IPS-18c (cell line): Measurements from ENCODE around the gene TOP2A.
"Not testable (repeated sequence)": the region's sequence is repeated elsewhere in the genome, so short reads cannot be mapped to it uniquely, and the experiment has no call there.

Experiments used
- H3K4me3 ChIP-seq: 2 replicates; pipeline ENCODE4 v1.7.0; 2013; ENCODE audit warnings: low read depth, mild to moderate bottlenecking, low read length, moderate library complexity; ENCODE audit not compliant: insufficient read depth
- H3K9me3 ChIP-seq: one replicate; pipeline ENCODE4 v1.6.1; 2013; ENCODE audit warnings: mild to moderate bottlenecking, low read length, moderate library complexity; ENCODE audit not compliant: control insufficient read depth, insufficient read depth

Gene TOP2A

GRCh38 chr17:40437095-40437732, 19.5 kb upstream of the TOP2A start:
- Histone ChIP-seq H3K9me3 (no peaks in the 10 kb centered on the region), H3K4me3 (no peak overlapping the region)

GRCh38 chr17:40436636-40437035, 18.9 kb upstream of the TOP2A start:
- H3K4me3 ChIP-seq: no peak overlapping the region

GRCh38 chr17:40433551-40434415, 16.1 kb upstream of the TOP2A start:
- H3K9me3 ChIP-seq: no peaks in the 10 kb centered on the region

More at GRCh38 chr17:40436636-40437035, 18.9 kb upstream of the TOP2A start:
- H3K9me3 ChIP-seq: no peaks in the 10 kb centered on the region

GRCh38 chr17:40432864-40433528, 15.3 kb upstream of the TOP2A start:
- Histone ChIP-seq H3K4me3 (no peak overlapping the region), H3K9me3 (no peaks in the 10 kb centered on the region)

More at GRCh38 chr17:40433551-40434415, 16.1 kb upstream of the TOP2A start:
- no peak overlapping the region for H3K4me3 ChIP-seq

- Histone ChIP-seq H3K9me3 (no peaks in the 10 kb centered on the region), H3K4me3 (no peak overlapping the region)
Measured at GRCh38 chr17:40431231-40431602, 13.5 kb upstream of the TOP2A start.

- Histone ChIP-seq H3K9me3 (no peaks in the 10 kb centered on the region), H3K4me3 (no peak overlapping the region)
Measured at GRCh38 chr17:40430272-40431230, 12.9 kb upstream of the TOP2A start.

- H3K4me3 ChIP-seq: no peak overlapping the region
- no peaks in the 10 kb centered on the region for H3K9me3 ChIP-seq
Measured at GRCh38 chr17:40427002-40427491, 9.4 kb upstream of the TOP2A start.

GRCh38 chr17:40425741-40426140, 8.0 kb upstream of the TOP2A start:
- no peak overlapping the region for H3K4me3 ChIP-seq
- no peaks in the 10 kb centered on the region for H3K9me3 ChIP-seq

GRCh38 chr17:40422990-40423633, 5.4 kb upstream of the TOP2A start:
- H3K9me3 ChIP-seq: no peaks in the 10 kb centered on the region
- H3K4me3 ChIP-seq: no peak overlapping the region; the same call in 1 of the 2 replicates

- H3K4me3 ChIP-seq: no peak overlapping the region
- H3K9me3 ChIP-seq: no peaks in the 10 kb centered on the region
Measured at GRCh38 chr17:40419559-40420331, 2.0 kb upstream of the TOP2A start.

- H3K4me3 ChIP-seq: peak overlapping the region; percentile 10; the same call in 1 of the 2 replicates
- no peaks in the 10 kb centered on the region for H3K9me3 ChIP-seq
Measured at GRCh38 chr17:40418428-40418706, 671 bp upstream of the TOP2A start.

- H3K9me3 ChIP-seq: no peaks in the 10 kb centered on the region
- peak overlapping the region; percentile 90 for H3K4me3 ChIP-seq
Measured at GRCh38 chr17:40417258-40417608, 463 bp downstream of the TOP2A start.

GRCh38 chr17:40416671-40417070, 1.0 kb downstream of the TOP2A start:
- no peaks in the 10 kb centered on the region for H3K9me3 ChIP-seq
- H3K4me3 ChIP-seq: peak overlapping the region; percentile 90

GRCh38 chr17:40415390-40415789, 2.3 kb downstream of the TOP2A start:
- H3K4me3 ChIP-seq: no peak overlapping the region
- no peaks in the 10 kb centered on the region for H3K9me3 ChIP-seq

- H3K4me3 ChIP-seq, H3K9me3 ChIP-seq: not testable (repeated sequence)
Measured at GRCh38 chr17:40414312-40414711, 3.4 kb downstream of the TOP2A start.

GRCh38 chr17:40412880-40413279, 4.8 kb downstream of the TOP2A start:
- Histone ChIP-seq H3K9me3 (no peaks in the 10 kb centered on the region), H3K4me3 (no peak overlapping the region)
